ENCODE measurements around the gene REPS1. TPM values are rescaled to one million over a fixed set of nuclear protein-coding genes. Genes with fewer than 3 reads are reported as not detected.
A peak's percentile ranks its signal among the peaks of the same experiment; 100 is the strongest.

Gene REPS1
- total RNA-seq, 1 experiment from 2014 or later: 28.6 TPM

GRCh38 chr6:139028658-139029469 is 40.8 kb upstream of the REPS1 start, which contains the start of gene ABRACL:
Gene ABRACL (plus strand): TSS chr6:139028745. CDS start chr6:139034161, 5,416 bp downstream.
- ChIA-PET CTCF (no interaction called here), POLR2A (no interaction called here)
- intact Hi-C loops (cut with micrococcal nuclease; ENCODE audit: unreplicated experiment) (no loop called here), in situ Hi-C loops (cut with HindIII; ENCODE audit: low pct_unique_long_range_greater_than_20kb, low sequenced_read_pairs) (no loop called here)
- no peak for TF ChIP-seq POLR2AphosphoS5 (IDR thresholded peaks at IDR 0.05; ENCODE audit: low read depth, low read length)
- TF ChIP-seq CTCF (IDR thresholded peaks at IDR 0.05): no peak
- Histone ChIP-seq H3K36me3 (ENCODE audit: control insufficient read depth, insufficient read depth, low read length) (no peaks in the 10 kb centered on the region; the same call in 1 of the 2 replicates), H3K4me3 (ENCODE audit: low read depth in 2 of 2, low read length in 2 of 2) (peak within 1 kb of the TSS; percentile 72 to 82), H3K4me1 (ENCODE audit: control insufficient read depth, insufficient read depth, low read length) (peaks cover 9% of the 10 kb centered on the region), H3K27me3 (ENCODE audit: control insufficient read depth, insufficient read depth, low read length) (no peaks in the 10 kb centered on the region; the same call in 1 of the 2 replicates), H3K27ac (ENCODE audit: low read length) (peak within 1 kb of the TSS; percentile 76), H3K9me3 (ENCODE audit: control insufficient read depth, insufficient read depth, low read depth, low read length) (no peaks in the 10 kb centered on the region)
- BruUV-seq (replicated peaks): no TSS peak
- ATAC-seq (peak; percentile 86), DNase-seq (ENCODE audit: low read depth, low spot score) (no peak)

- BruUV-seq (replicated peaks): no TSS peak
- Histone ChIP-seq H3K27me3 (ENCODE audit: control insufficient read depth, insufficient read depth, low read length) (no peaks in the 10 kb centered on the region; the same call in 1 of the 2 replicates), H3K4me3 (ENCODE audit: low read depth in 2 of 2, low read length in 2 of 2) (peak overlapping the region; percentile 72 to 82), H3K4me1 (ENCODE audit: control insufficient read depth, insufficient read depth, low read length) (peaks cover 9% of the 10 kb centered on the region), H3K36me3 (ENCODE audit: control insufficient read depth, insufficient read depth, low read length) (no peaks in the 10 kb centered on the region; the same call in 1 of the 2 replicates), H3K9me3 (ENCODE audit: control insufficient read depth, insufficient read depth, low read depth, low read length) (no peaks in the 10 kb centered on the region), H3K27ac (ENCODE audit: low read length) (peak overlapping the region; percentile 76)
- in situ Hi-C loops (cut with HindIII; ENCODE audit: low pct_unique_long_range_greater_than_20kb, low sequenced_read_pairs): no loop called here
- ATAC-seq: no peak
- TF ChIP-seq REST (IDR thresholded peaks at IDR 0.05; ENCODE audit: insufficient read depth in 1 of 2, low read depth in 2 of 2, low read length in 1 of 2): no peak
- TF ChIP-seq POLR2AphosphoS5 (IDR thresholded peaks at IDR 0.05; ENCODE audit: low read depth, low read length): no peak
- TF ChIP-seq SIN3A (IDR thresholded peaks at IDR 0.05; ENCODE audit: borderline replicate concordance, insufficient read depth, low read depth, low read length): no peak
- TF ChIP-seq CTCF (IDR thresholded peaks at IDR 0.05): no peak
- CTCF ChIA-PET: no interaction called here
- POLR2A ChIA-PET: no interaction called here
- intact Hi-C loops (cut with micrococcal nuclease; ENCODE audit: unreplicated experiment): no loop called here
- DNase-seq (ENCODE audit: low read depth, low spot score): no peak
These were observed 40.2 kb upstream of the REPS1 start for GRCh38 chr6:139028215-139028657.

Measured in Panc1 (cell line).